Lower leg skin (tissue), 3 donors: ENCODE results near the gene FOXK1.

Experiments
- POLR2A ChIP-seq, 2 donors: fragments of 450-650 bp; IDR thresholded peaks; one replicate each; pipeline ENCODE4 v1.6.1; 2016 to 2017; ENCODE audit warnings: antibody characterized with exemption in 2 of 2, mild to moderate bottlenecking in 1 of 2, moderate library complexity in 1 of 2
- TF ChIP-seq, protein P1 (sequence below), 3 donors: fragments of 450-650 bp; IDR thresholded peaks; one replicate each; pipeline ENCODE4 v1.5.1; 2016; ENCODE audit warnings: antibody characterized with exemption in 3 of 3, mild to moderate bottlenecking in 3 of 3, moderate library complexity in 2 of 3

DNA sequence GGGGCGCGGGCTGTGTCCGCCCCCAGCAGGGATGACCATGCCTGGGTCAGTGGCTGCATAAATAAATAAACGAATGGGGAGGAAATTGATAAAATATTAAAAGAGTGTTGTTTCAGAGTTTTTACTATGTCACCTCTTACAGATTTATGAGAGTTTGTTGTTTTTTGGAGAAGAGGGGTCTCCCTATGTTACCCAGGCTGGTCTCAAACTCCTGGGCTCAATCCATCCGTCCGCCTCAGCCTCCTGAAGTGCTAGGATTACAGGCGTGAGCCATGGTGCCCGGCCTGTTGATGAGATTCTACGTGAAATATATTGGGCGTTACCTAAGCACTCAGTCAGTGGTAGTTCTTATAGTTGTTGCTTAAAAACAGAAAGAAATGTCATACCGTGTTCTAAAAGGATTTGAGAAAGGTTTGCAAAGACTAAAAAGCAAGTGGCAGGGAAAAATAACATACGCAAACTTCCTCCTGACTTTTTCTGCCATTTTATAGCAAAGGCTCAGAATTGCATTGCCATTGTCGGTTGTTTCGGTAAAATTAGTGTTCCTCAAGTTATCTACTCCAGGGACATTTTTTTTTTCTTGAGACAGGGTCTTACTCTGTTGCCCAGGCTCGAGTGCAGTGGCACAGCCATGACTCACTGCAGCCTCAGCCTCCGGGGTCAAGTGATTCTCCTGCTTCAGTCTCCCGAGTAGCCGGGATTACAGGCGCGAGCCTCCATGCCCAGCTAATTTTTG is 39.5 kb upstream of the FOXK1 start:
- TF ChIP-seq, protein P1, sequence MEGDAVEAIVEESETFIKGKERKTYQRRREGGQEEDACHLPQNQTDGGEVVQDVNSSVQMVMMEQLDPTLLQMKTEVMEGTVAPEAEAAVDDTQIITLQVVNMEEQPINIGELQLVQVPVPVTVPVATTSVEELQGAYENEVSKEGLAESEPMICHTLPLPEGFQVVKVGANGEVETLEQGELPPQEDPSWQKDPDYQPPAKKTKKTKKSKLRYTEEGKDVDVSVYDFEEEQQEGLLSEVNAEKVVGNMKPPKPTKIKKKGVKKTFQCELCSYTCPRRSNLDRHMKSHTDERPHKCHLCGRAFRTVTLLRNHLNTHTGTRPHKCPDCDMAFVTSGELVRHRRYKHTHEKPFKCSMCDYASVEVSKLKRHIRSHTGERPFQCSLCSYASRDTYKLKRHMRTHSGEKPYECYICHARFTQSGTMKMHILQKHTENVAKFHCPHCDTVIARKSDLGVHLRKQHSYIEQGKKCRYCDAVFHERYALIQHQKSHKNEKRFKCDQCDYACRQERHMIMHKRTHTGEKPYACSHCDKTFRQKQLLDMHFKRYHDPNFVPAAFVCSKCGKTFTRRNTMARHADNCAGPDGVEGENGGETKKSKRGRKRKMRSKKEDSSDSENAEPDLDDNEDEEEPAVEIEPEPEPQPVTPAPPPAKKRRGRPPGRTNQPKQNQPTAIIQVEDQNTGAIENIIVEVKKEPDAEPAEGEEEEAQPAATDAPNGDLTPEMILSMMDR (IDR thresholded peaks at IDR 0.05): no peak
- TF ChIP-seq POLR2A (IDR thresholded peaks at IDR 0.05): no peak
